Stimulated activated CD8-positive, alpha-beta memory T cell treated with anti-CD3 and anti-CD28 coated beads, Interleukin-12 subunit alpha, Interleukin-12 subunit beta, amount 100 ng/mL, for 4 hours (primary cell): ENCODE results near the gene DNAJB6.

Experiments
- DNase-seq: peaks from one replicate; pipeline ENCODE4 v3.0.0-alpha.2; 2020; ENCODE audit warnings: low read depth

DNAJB6 gene

GRCh38 chr7:157336383-157337315 is at the start of gene DNAJB6:
Gene DNAJB6 (plus strand): TSS chr7:157337004. CDS start chr7:157358573, 21,569 bp downstream.
- peak; percentile 95 for DNase-seq

- no peak for DNase-seq
Measured at GRCh38 chr7:157291404-157292080, 45.3 kb upstream of the DNAJB6 start.

- DNase-seq = no peak
Measured at GRCh38 chr7:157292258-157292657, 44.5 kb upstream of the DNAJB6 start.

- DNase-seq = no peak
Measured at GRCh38 chr7:157292770-157293412, 43.9 kb upstream of the DNAJB6 start.

GRCh38 chr7:157293413-157293788 is 43.4 kb upstream of the DNAJB6 start:
- DNase-seq = no peak

GRCh38 chr7:157294773-157295172 is 42.0 kb upstream of the DNAJB6 start:
- DNase-seq = no peak

GRCh38 chr7:157295338-157295737 is 41.5 kb upstream of the DNAJB6 start:
- DNase-seq = no peak

GRCh38 chr7:157297185-157297584 is 39.6 kb upstream of the DNAJB6 start:
- DNase-seq = no peak

GRCh38 chr7:157299317-157299612 is 37.5 kb upstream of the DNAJB6 start:
- DNase-seq = no peak

GRCh38 chr7:157299613-157300368 is 37.0 kb upstream of the DNAJB6 start:
- no peak for DNase-seq

GRCh38 chr7:157300369-157300825 is 36.4 kb upstream of the DNAJB6 start:
- no peak for DNase-seq

- no peak for DNase-seq
Measured at GRCh38 chr7:157301610-157302120, 35.1 kb upstream of the DNAJB6 start.

- DNase-seq = no peak
Measured at GRCh38 chr7:157306846-157307838, 29.7 kb upstream of the DNAJB6 start.

GRCh38 chr7:157309988-157310668 is 26.7 kb upstream of the DNAJB6 start:
- DNase-seq = no peak

- DNase-seq = no peak
Measured at GRCh38 chr7:157310676-157311185, 26.1 kb upstream of the DNAJB6 start.

GRCh38 chr7:157312941-157313340 is 23.9 kb upstream of the DNAJB6 start:
- no peak for DNase-seq

GRCh38 chr7:157313645-157314044 is 23.2 kb upstream of the DNAJB6 start:
- no peak for DNase-seq

- DNase-seq = no peak
Measured at GRCh38 chr7:157318015-157318706, 18.6 kb upstream of the DNAJB6 start.

- DNase-seq = no peak
Measured at GRCh38 chr7:157320608-157320980, 16.2 kb upstream of the DNAJB6 start.
